ENCODE results near the gene MVD.

MVD gene

DNA sequence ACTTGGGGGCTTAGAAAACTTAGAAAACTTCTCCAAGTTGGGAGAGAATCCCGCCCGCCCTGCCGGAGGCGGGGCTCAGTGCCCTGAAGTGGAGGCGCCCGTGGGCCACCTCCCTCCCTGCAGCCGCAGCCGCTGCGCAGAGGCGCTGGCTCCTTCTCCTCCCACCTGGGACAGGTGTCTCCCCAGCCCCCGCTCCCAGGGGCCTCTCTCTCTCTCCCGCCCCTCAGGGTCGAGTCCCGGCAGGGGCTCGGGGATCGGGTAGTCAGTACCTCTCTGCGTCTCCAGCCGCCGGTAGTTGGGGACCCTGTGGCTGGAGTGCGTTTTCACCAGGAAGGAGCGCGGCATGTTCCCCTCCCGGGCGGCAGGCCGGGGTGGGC is 23.2 kb upstream of the MVD start:
- Histone ChIP-seq H3K4me3 (ENCODE audit: low read depth, low read length) (peak overlapping the region; percentile 67), H3K9ac (ENCODE audit: low read depth, low read length) (peak overlapping the region; percentile 65), H3K27me3 (ENCODE audit: control insufficient read depth, insufficient read depth, low read length) (peaks cover 12% of the 10 kb centered on the region), H3K36me3 (ENCODE audit: control insufficient read depth, insufficient read depth, low read length) (no peaks in the 10 kb centered on the region), H3K4me1 (ENCODE audit: control insufficient read depth, insufficient read depth, low read length) (peaks cover 5% of the 10 kb centered on the region), H3K9me3 (ENCODE audit: control insufficient read depth, insufficient read depth, low read length) (no peaks in the 10 kb centered on the region)

GRCh38 chr16:88685156-88686061 is 22.5 kb upstream of the MVD start:
- Histone ChIP-seq H3K4me3 (ENCODE audit: low read depth, low read length) (peak overlapping the region; percentile 67), H3K36me3 (ENCODE audit: control insufficient read depth, insufficient read depth, low read length) (no peaks in the 10 kb centered on the region), H3K4me1 (ENCODE audit: control insufficient read depth, insufficient read depth, low read length) (peaks cover 5% of the 10 kb centered on the region), H3K9ac (ENCODE audit: low read depth, low read length) (peak overlapping the region; percentile 65), H3K9me3 (ENCODE audit: control insufficient read depth, insufficient read depth, low read length) (no peaks in the 10 kb centered on the region), H3K27me3 (ENCODE audit: control insufficient read depth, insufficient read depth, low read length) (peaks cover 12% of the 10 kb centered on the region)

GRCh38 chr16:88684569-88685155 is 21.8 kb upstream of the MVD start:
- Histone ChIP-seq H3K9ac (ENCODE audit: low read depth, low read length) (no peak overlapping the region), H3K9me3 (ENCODE audit: control insufficient read depth, insufficient read depth, low read length) (no peaks in the 10 kb centered on the region), H3K4me1 (ENCODE audit: control insufficient read depth, insufficient read depth, low read length) (peaks cover 5% of the 10 kb centered on the region), H3K4me3 (ENCODE audit: low read depth, low read length) (peak overlapping the region; percentile 67), H3K36me3 (ENCODE audit: control insufficient read depth, insufficient read depth, low read length) (no peaks in the 10 kb centered on the region), H3K27me3 (ENCODE audit: control insufficient read depth, insufficient read depth, low read length) (peaks cover 12% of the 10 kb centered on the region)

- Histone ChIP-seq H3K9me3 (ENCODE audit: control insufficient read depth, insufficient read depth, low read length) (no peaks in the 10 kb centered on the region), H3K4me3 (ENCODE audit: low read depth, low read length) (no peak overlapping the region), H3K4me1 (ENCODE audit: control insufficient read depth, insufficient read depth, low read length) (peaks cover 2% of the 10 kb centered on the region), H3K27me3 (ENCODE audit: control insufficient read depth, insufficient read depth, low read length) (peaks cover 4% of the 10 kb centered on the region), H3K9ac (ENCODE audit: low read depth, low read length) (no peak overlapping the region), H3K36me3 (ENCODE audit: control insufficient read depth, insufficient read depth, low read length) (no peaks in the 10 kb centered on the region)
Measured at GRCh38 chr16:88681709-88682451, 19.0 kb upstream of the MVD start.

- no peak overlapping the region for H3K4me3 ChIP-seq (ENCODE audit: low read depth, low read length)
Measured at GRCh38 chr16:88681084-88681680, 18.3 kb upstream of the MVD start.

GRCh38 chr16:88680554-88681083 is 17.7 kb upstream of the MVD start:
- H3K9ac ChIP-seq (ENCODE audit: low read depth, low read length): no peak overlapping the region
- no peaks in the 10 kb centered on the region for H3K36me3 ChIP-seq (ENCODE audit: control insufficient read depth, insufficient read depth, low read length)
- H3K27me3 ChIP-seq (ENCODE audit: control insufficient read depth, insufficient read depth, low read length): no peaks in the 10 kb centered on the region
- H3K4me1 ChIP-seq (ENCODE audit: control insufficient read depth, insufficient read depth, low read length): no peaks in the 10 kb centered on the region
- H3K4me3 ChIP-seq (ENCODE audit: low read depth, low read length): no peak overlapping the region
- no peaks in the 10 kb centered on the region for H3K9me3 ChIP-seq (ENCODE audit: control insufficient read depth, insufficient read depth, low read length)

More at GRCh38 chr16:88681084-88681680, 18.3 kb upstream of the MVD start:
- Histone ChIP-seq H3K9ac (ENCODE audit: low read depth, low read length) (no peak overlapping the region), H3K27me3 (ENCODE audit: control insufficient read depth, insufficient read depth, low read length) (no peaks in the 10 kb centered on the region), H3K4me1 (ENCODE audit: control insufficient read depth, insufficient read depth, low read length) (no peaks in the 10 kb centered on the region), H3K36me3 (ENCODE audit: control insufficient read depth, insufficient read depth, low read length) (no peaks in the 10 kb centered on the region), H3K9me3 (ENCODE audit: control insufficient read depth, insufficient read depth, low read length) (no peaks in the 10 kb centered on the region)

DNA sequence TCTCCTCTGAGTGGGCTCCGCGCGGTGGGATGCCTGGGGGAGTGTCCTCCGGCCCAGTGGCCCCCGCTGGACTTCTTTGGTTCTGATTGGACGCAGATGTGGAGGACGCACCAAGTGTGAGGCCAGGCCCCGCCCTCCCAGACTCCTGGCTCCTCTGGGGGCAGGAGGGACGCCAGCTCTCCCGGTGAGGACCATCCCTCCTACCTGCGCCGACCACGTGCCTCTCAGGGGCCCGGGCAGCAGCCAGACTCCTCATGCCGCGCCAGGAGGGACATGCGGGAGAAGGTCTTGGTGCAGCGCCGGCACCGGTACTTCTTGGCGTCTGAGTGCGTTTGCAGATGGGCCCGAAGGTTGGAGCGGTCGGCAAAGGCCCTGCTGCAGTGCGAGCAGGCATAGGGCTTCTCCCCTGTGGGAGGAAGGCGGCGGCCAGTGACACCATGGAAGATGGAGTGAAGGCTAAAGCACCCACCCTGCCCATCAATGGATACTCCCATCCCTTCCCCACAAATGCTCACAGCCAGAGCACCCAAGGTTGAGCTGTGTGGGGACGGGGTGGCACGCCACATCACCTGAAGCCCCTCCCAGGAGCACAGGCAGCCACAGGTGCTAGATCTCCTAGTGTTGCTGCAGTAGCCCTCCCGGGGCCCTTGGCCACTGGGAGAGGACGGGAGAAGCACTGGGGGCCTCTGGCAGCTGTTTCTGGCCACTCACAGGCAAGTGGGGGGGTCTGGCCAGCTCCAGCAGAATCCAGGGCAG is 15.5 kb upstream of the MVD start:
- Histone ChIP-seq H3K9me3 (ENCODE audit: control insufficient read depth, insufficient read depth, low read length) (no peaks in the 10 kb centered on the region), H3K27me3 (ENCODE audit: control insufficient read depth, insufficient read depth, low read length) (no peaks in the 10 kb centered on the region), H3K9ac (ENCODE audit: low read depth, low read length) (no peak overlapping the region), H3K4me3 (ENCODE audit: low read depth, low read length) (no peak overlapping the region), H3K36me3 (ENCODE audit: control insufficient read depth, insufficient read depth, low read length) (no peaks in the 10 kb centered on the region), H3K4me1 (ENCODE audit: control insufficient read depth, insufficient read depth, low read length) (no peaks in the 10 kb centered on the region)

DNA sequence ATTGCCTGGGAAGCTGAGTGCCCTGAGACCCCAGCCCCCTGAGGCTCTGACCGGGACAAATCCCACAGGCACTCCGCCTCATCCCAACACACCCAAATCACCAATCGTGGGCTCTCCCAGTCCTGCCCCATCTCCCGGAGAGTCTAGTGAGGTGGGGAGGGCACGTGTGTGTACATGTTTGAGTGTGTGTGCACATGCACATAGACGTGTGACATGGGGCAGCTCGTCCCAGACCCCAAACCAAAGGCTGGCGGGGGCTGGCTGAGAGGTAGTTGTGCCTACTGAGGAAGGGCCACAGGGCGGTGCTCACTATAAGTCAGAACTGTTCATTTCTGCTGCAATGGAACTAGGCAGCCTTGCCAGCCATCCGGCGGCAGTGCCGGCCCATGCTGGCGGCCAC is 14.8 kb upstream of the MVD start:
- Histone ChIP-seq H3K4me3 (ENCODE audit: low read depth, low read length) (no peak overlapping the region), H3K36me3 (ENCODE audit: control insufficient read depth, insufficient read depth, low read length) (no peaks in the 10 kb centered on the region), H3K9me3 (ENCODE audit: control insufficient read depth, insufficient read depth, low read length) (no peaks in the 10 kb centered on the region), H3K4me1 (ENCODE audit: control insufficient read depth, insufficient read depth, low read length) (no peaks in the 10 kb centered on the region), H3K9ac (ENCODE audit: low read depth, low read length) (no peak overlapping the region), H3K27me3 (ENCODE audit: control insufficient read depth, insufficient read depth, low read length) (no peaks in the 10 kb centered on the region)

GRCh38 chr16:88676502-88677242 is 13.8 kb upstream of the MVD start:
- H3K4me1 ChIP-seq (ENCODE audit: control insufficient read depth, insufficient read depth, low read length): no peaks in the 10 kb centered on the region

GRCh38 chr16:88673716-88674379 is 11.0 kb upstream of the MVD start:
- no peaks in the 10 kb centered on the region for H3K27me3 ChIP-seq (ENCODE audit: control insufficient read depth, insufficient read depth, low read length)
- no peak overlapping the region for H3K4me3 ChIP-seq (ENCODE audit: low read depth, low read length)
- no peaks in the 10 kb centered on the region for H3K4me1 ChIP-seq (ENCODE audit: control insufficient read depth, insufficient read depth, low read length)
- H3K36me3 ChIP-seq (ENCODE audit: control insufficient read depth, insufficient read depth, low read length): no peaks in the 10 kb centered on the region
- no peaks in the 10 kb centered on the region for H3K9me3 ChIP-seq (ENCODE audit: control insufficient read depth, insufficient read depth, low read length)
- H3K9ac ChIP-seq (ENCODE audit: low read depth, low read length): no peak overlapping the region

More at GRCh38 chr16:88676502-88677242, 13.8 kb upstream of the MVD start:
- Histone ChIP-seq H3K27me3 (ENCODE audit: control insufficient read depth, insufficient read depth, low read length) (no peaks in the 10 kb centered on the region), H3K9ac (ENCODE audit: low read depth, low read length) (no peak overlapping the region), H3K4me3 (ENCODE audit: low read depth, low read length) (no peak overlapping the region), H3K9me3 (ENCODE audit: control insufficient read depth, insufficient read depth, low read length) (no peaks in the 10 kb centered on the region), H3K36me3 (ENCODE audit: control insufficient read depth, insufficient read depth, low read length) (no peaks in the 10 kb centered on the region)
